Mesendoderm (in vitro differentiated cells): ENCODE measurements around the gene CAST.

Experiments
- DNase-seq: peaks from one replicate; pipeline ENCODE4 v3.0.0; 2013
- H2AK5ac ChIP-seq: 2 replicates; pipeline ENCODE4 v1.6.1; 2013; ENCODE audit warnings: low read length, inconsistent platforms
- H2BK120ac ChIP-seq: 2 replicates; pipeline ENCODE4 v1.6.1; 2013; ENCODE audit warnings: low read depth, mild to moderate bottlenecking, low read length, moderate library complexity, mixed read lengths
- H2BK15ac ChIP-seq: replicated peaks from 2 replicates; pipeline ENCODE4 v1.6.1; 2013; ENCODE audit warnings: low read depth, mild to moderate bottlenecking, moderate library complexity
- H2BK5ac ChIP-seq: 2 replicates; pipeline ENCODE4 v1.6.1; 2013; ENCODE audit warnings: low read length, inconsistent platforms
- H3K18ac ChIP-seq: 2 replicates; pipeline ENCODE4 v1.6.1; 2013; ENCODE audit warnings: mild to moderate bottlenecking, low read length, mixed read lengths
- H3K23ac ChIP-seq: one replicate; pipeline ENCODE4 v1.6.1; 2013; ENCODE audit warnings: low read length
- H3K27ac ChIP-seq: 2 replicates; pipeline ENCODE4 v1.5.1; 2013; ENCODE audit warnings: low read depth, mild to moderate bottlenecking, inconsistent platforms, low read length, moderate library complexity
- H3K27me3 ChIP-seq: 2 replicates; pipeline ENCODE4 v1.6.1; 2013; ENCODE audit warnings: low read length, control low read depth, mild to moderate bottlenecking, inconsistent platforms; ENCODE audit not compliant: insufficient read depth, poor library complexity
- H3K36me3 ChIP-seq: 2 replicates; pipeline ENCODE4 v1.6.1; 2013; ENCODE audit warnings: low read length, inconsistent platforms; ENCODE audit not compliant: control insufficient read depth, insufficient read depth
- H3K4ac ChIP-seq: one replicate; pipeline ENCODE4 v1.6.1; 2013; ENCODE audit warnings: low read depth, mild to moderate bottlenecking, low read length, moderate library complexity
- H3K4me1 ChIP-seq: 2 replicates; pipeline ENCODE4 v1.6.1; 2013; ENCODE audit warnings: low read depth, low read length, inconsistent platforms; ENCODE audit not compliant: control insufficient read depth
- H3K4me2 ChIP-seq: 2 replicates; pipeline ENCODE4 v1.6.1; 2013; ENCODE audit warnings: low read length
- H3K4me3 ChIP-seq: 2 replicates; pipeline ENCODE4 v1.5.1; 2013; ENCODE audit warnings: mild to moderate bottlenecking, low read length
- H3K56ac ChIP-seq: one replicate; pipeline ENCODE4 v1.6.1; 2013; ENCODE audit warnings: low read length
- H3K79me1 ChIP-seq: 2 replicates; pipeline ENCODE4 v1.6.1; 2013; ENCODE audit warnings: low read length, inconsistent platforms
- H3K79me2 ChIP-seq: 2 replicates; pipeline ENCODE4 v1.6.1; 2013; ENCODE audit warnings: mild to moderate bottlenecking, low read length; ENCODE audit not compliant: control insufficient read depth, insufficient read depth
- H3K9ac ChIP-seq: 2 replicates; pipeline ENCODE4 v1.6.1; 2013; ENCODE audit warnings: low read length, inconsistent platforms
- H4K5ac ChIP-seq: one replicate; pipeline ENCODE4 v1.6.1; 2013; ENCODE audit warnings: low read length
- H4K8ac ChIP-seq: one replicate; pipeline ENCODE4 v1.6.1; 2013; ENCODE audit warnings: low read depth, mild to moderate bottlenecking, control low read depth, low read length, moderate library complexity
- WGBS: extraction: QIAGEN DNeasy Blood & Tissue Kit; methylation state at CpG from one replicate; pipeline ENCODE4 v1.1.7; 2013; ENCODE audit warnings: low lambda C conversion rate, missing lambda C conversion rate; ENCODE audit not compliant: insufficient coverage; ENCODE audit errors: extremely low coverage; 5-methylcytosine and 5-hydroxymethylcytosine counted together

Gene CAST

GRCh38 chr5:96629774-96630173 is 32.4 kb upstream of the CAST start:
- H2BK5ac ChIP-seq: no peak overlapping the region
- no peaks in the 10 kb centered on the region for H3K79me1 ChIP-seq
- no peak overlapping the region for H3K4ac ChIP-seq
- H3K9ac ChIP-seq: no peak overlapping the region
- H3K27ac ChIP-seq: no peak overlapping the region
- no peak overlapping the region for H3K4me2 ChIP-seq
- no peak overlapping the region for H2AK5ac ChIP-seq
- no peaks in the 10 kb centered on the region for H3K36me3 ChIP-seq
- H3K23ac ChIP-seq: no peak overlapping the region
- no peak overlapping the region for H2BK120ac ChIP-seq
- H3K4me1 ChIP-seq: peaks cover 2% of the 10 kb centered on the region
- no peaks in the 10 kb centered on the region for H3K79me2 ChIP-seq
- no peak overlapping the region for H3K18ac ChIP-seq
- H3K27me3 ChIP-seq: no peaks in the 10 kb centered on the region
- no peak overlapping the region for H3K56ac ChIP-seq
- H4K5ac ChIP-seq: no peak overlapping the region
- H2BK15ac ChIP-seq: no peak overlapping the region
- H4K8ac ChIP-seq: no peak overlapping the region
- no CpG with 5 or more reads among the region's 2 CpGs for WGBS
- peak; percentile 14 for DNase-seq
- no peak overlapping the region for H3K4me3 ChIP-seq

GRCh38 chr5:96633820-96634219 is 28.4 kb upstream of the CAST start:
- Histone ChIP-seq H4K8ac (no peak overlapping the region), H3K79me1 (no peaks in the 10 kb centered on the region), H3K4me3 (no peak overlapping the region), H3K23ac (no peak overlapping the region), H2AK5ac (no peak overlapping the region), H2BK120ac (no peak overlapping the region), H3K36me3 (no peaks in the 10 kb centered on the region), H3K4me1 (peaks cover 2% of the 10 kb centered on the region), H3K4ac (no peak overlapping the region), H4K5ac (no peak overlapping the region), H2BK15ac (no peak overlapping the region), H3K9ac (no peak overlapping the region), H3K56ac (no peak overlapping the region), H3K4me2 (no peak overlapping the region), H2BK5ac (no peak overlapping the region), H3K18ac (no peak overlapping the region), H3K27me3 (no peaks in the 10 kb centered on the region), H3K79me2 (no peaks in the 10 kb centered on the region), H3K27ac (no peak overlapping the region)
- WGBS: no CpG with 5 or more reads among the region's 4 CpGs
- no peak for DNase-seq

GRCh38 chr5:96634881-96635280 is 27.3 kb upstream of the CAST start:
- no CpG with 5 or more reads among the region's 1 CpG for WGBS

GRCh38 chr5:96636046-96636445 is 26.1 kb upstream of the CAST start:
- Histone ChIP-seq H3K27me3 (no peaks in the 10 kb centered on the region), H4K5ac (no peak overlapping the region), H3K4me2 (no peak overlapping the region), H4K8ac (no peak overlapping the region), H2BK120ac (no peak overlapping the region), H3K79me1 (no peaks in the 10 kb centered on the region), H3K4me1 (no peaks in the 10 kb centered on the region), H3K9ac (no peak overlapping the region), H3K4ac (no peak overlapping the region), H3K36me3 (no peaks in the 10 kb centered on the region), H3K23ac (no peak overlapping the region), H2AK5ac (no peak overlapping the region), H3K27ac (no peak overlapping the region), H3K18ac (no peak overlapping the region), H3K4me3 (no peak overlapping the region), H3K79me2 (no peaks in the 10 kb centered on the region), H2BK5ac (no peak overlapping the region), H2BK15ac (no peak overlapping the region), H3K56ac (no peak overlapping the region)
- WGBS: no CpG with 5 or more reads among the region's 1 CpG
- DNase-seq: no peak

More at GRCh38 chr5:96634881-96635280, 27.3 kb upstream of the CAST start:
- Histone ChIP-seq H3K4me1 (no peaks in the 10 kb centered on the region), H4K8ac (no peak overlapping the region), H3K79me1 (no peaks in the 10 kb centered on the region), H3K36me3 (no peaks in the 10 kb centered on the region), H3K79me2 (no peaks in the 10 kb centered on the region), H3K4me2 (no peak overlapping the region), H3K27me3 (no peaks in the 10 kb centered on the region), H3K4me3 (no peak overlapping the region), H3K56ac (no peak overlapping the region), H2BK5ac (no peak overlapping the region), H3K27ac (no peak overlapping the region), H3K23ac (no peak overlapping the region), H2AK5ac (no peak overlapping the region), H2BK120ac (no peak overlapping the region), H2BK15ac (no peak overlapping the region), H3K18ac (no peak overlapping the region), H3K9ac (no peak overlapping the region), H3K4ac (no peak overlapping the region), H4K5ac (no peak overlapping the region)
- DNase-seq: no peak

- DNase-seq: no peak
- no peak overlapping the region for H3K18ac ChIP-seq
- H3K4me2 ChIP-seq: no peak overlapping the region
- H2BK5ac ChIP-seq: no peak overlapping the region
- no peaks in the 10 kb centered on the region for H3K79me2 ChIP-seq
- no peaks in the 10 kb centered on the region for H3K79me1 ChIP-seq
- H2BK15ac ChIP-seq: no peak overlapping the region
- H3K4me3 ChIP-seq: no peak overlapping the region
- H3K9ac ChIP-seq: no peak overlapping the region
- H3K36me3 ChIP-seq: no peaks in the 10 kb centered on the region
- H2BK120ac ChIP-seq: no peak overlapping the region
- no peak overlapping the region for H4K8ac ChIP-seq
- no peak overlapping the region for H3K27ac ChIP-seq
- H3K4ac ChIP-seq: no peak overlapping the region
- no peak overlapping the region for H3K23ac ChIP-seq
- no CpG with 5 or more reads among the region's 4 CpGs for WGBS
- H4K5ac ChIP-seq: no peak overlapping the region
- H3K56ac ChIP-seq: no peak overlapping the region
- H3K4me1 ChIP-seq: no peaks in the 10 kb centered on the region
- H2AK5ac ChIP-seq: no peak overlapping the region
- no peaks in the 10 kb centered on the region for H3K27me3 ChIP-seq
Measured at GRCh38 chr5:96636594-96636993, 25.6 kb upstream of the CAST start.

GRCh38 chr5:96637196-96637595 is 25.0 kb upstream of the CAST start:
- no peak overlapping the region for H2BK120ac ChIP-seq
- no peak for DNase-seq
- H4K5ac ChIP-seq: no peak overlapping the region
- H2AK5ac ChIP-seq: no peak overlapping the region
- H3K4ac ChIP-seq: no peak overlapping the region
- H3K79me1 ChIP-seq: no peaks in the 10 kb centered on the region
- no peak overlapping the region for H3K27ac ChIP-seq
- no CpG with 5 or more reads among the region's 1 CpG for WGBS
- no peaks in the 10 kb centered on the region for H3K4me1 ChIP-seq
- H2BK15ac ChIP-seq: no peak overlapping the region
- no peaks in the 10 kb centered on the region for H3K79me2 ChIP-seq
- no peaks in the 10 kb centered on the region for H3K36me3 ChIP-seq
- H2BK5ac ChIP-seq: no peak overlapping the region
- H3K18ac ChIP-seq: no peak overlapping the region
- no peak overlapping the region for H4K8ac ChIP-seq
- no peak overlapping the region for H3K4me2 ChIP-seq
- H3K23ac ChIP-seq: no peak overlapping the region
- H3K4me3 ChIP-seq: no peak overlapping the region
- H3K56ac ChIP-seq: no peak overlapping the region
- H3K27me3 ChIP-seq: no peaks in the 10 kb centered on the region
- H3K9ac ChIP-seq: no peak overlapping the region
